ENCODE data around the gene EMC8. TPM values are rescaled to one million over a fixed set of nuclear protein-coding genes. Genes with fewer than 3 reads are reported as not detected.
"Not testable (repeated sequence)": the region's sequence is repeated elsewhere in the genome, so short reads cannot be mapped to it uniquely, and the experiment has no call there.

Gene EMC8
- total RNA-seq, 1 donor from 2014 or later, result 36.9 TPM

- DNase-seq (ENCODE audit: low read depth, low spot score), result no peak
These were observed 13.7 kb upstream of the EMC8 start for GRCh38 chr16:85812811-85813700.

DNA sequence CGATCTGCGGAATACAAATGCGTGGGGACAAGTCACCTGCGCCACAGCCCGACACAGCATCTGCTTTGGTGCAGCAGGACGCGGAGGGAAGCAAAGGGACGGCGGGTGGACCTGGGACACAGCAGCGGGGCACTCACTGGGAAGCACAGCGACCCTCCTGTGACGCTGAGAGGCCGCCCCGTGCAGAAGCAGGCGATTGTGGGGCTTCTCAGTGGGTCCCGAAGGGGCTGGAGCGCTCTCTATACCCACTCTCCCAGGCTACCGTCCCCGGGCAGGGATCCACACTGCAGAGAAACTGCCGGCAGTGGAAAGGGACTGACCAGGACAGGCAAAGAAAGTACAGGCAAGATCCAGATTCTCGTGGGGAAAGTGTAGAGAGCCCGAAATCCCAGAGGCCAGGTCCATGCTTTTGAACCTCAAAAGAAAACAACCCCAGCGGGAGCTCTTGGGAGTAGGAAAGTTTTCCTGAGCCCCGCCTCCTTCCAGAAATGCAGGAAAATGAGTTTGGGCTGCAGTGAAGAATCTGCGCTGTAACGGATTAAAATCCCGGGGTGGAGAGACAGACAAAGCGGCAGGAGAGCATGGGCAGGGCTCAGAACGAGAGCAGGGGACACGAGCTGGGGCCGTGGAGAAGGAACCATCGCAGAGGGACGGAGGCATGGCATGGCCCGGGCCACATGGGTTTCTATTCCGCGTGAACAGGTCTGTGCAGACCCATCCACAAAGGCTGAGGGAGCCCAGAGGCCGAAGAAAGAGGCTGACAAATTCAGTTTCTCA is 12.9 kb upstream of the EMC8 start:
- no peak for DNase-seq (ENCODE audit: low read depth, low spot score)

DNA sequence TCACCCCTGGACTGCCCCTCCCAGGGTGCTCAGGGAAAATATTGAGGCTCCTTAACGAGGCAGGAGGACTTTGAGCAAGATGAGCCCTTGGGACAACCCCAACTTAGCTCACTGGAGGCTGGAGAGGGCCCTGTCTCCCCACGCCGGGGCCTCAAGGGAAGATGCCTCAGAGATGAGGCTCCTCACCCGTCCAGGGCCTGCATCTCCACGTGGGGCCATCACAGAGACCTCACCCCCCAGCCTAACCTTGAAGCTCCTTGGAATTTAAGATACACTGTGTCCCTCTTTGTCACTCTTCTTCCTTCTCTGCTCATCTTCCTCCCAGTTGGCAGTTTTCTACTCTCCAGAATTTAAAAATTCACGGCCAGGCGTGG is 11.4 kb upstream of the EMC8 start:
- DNase-seq (ENCODE audit: low read depth, low spot score), result no peak

DNA sequence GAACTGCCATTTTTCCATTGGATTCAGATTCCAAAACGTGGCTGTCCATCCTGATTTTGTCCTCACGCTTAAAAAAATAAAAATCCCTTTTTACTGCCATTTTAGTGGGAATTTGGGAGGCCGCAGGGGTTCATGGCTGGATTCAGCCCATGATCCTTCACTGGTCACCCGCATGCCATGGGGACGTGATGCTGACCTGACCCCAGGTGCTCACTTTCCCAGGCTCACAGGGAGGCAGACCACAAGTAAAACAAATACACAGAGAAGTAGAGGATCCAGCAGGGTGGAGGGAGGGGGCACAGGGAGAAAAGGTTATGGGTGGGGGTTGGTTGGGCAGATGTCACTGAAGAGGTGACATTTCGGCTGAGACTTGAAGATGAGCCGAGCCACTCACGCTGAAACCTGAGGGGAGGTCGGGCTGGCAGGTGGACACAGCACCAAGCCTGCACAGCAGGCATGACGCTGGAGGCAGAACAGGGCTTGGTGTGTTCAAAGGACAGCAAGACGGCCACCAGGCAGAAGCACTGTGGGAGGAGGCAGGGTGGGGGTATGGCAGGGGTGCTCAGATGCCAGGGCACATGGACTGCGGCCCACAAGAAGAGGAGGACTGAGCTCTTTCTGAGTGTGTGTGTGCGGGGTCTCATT is 10.9 kb upstream of the EMC8 start:
- DNase-seq (ENCODE audit: low read depth, low spot score), result no peak

GRCh38 chr16:85809645-85810044 is 10.3 kb upstream of the EMC8 start:
- DNase-seq (ENCODE audit: low read depth, low spot score), result no peak

- DNase-seq (ENCODE audit: low read depth, low spot score), result no peak
These were observed 9.6 kb upstream of the EMC8 start for GRCh38 chr16:85808926-85809325.

- DNase-seq (ENCODE audit: low read depth, low spot score), result not testable (repeated sequence)
These were observed 8.8 kb upstream of the EMC8 start for GRCh38 chr16:85808104-85808503.

DNA sequence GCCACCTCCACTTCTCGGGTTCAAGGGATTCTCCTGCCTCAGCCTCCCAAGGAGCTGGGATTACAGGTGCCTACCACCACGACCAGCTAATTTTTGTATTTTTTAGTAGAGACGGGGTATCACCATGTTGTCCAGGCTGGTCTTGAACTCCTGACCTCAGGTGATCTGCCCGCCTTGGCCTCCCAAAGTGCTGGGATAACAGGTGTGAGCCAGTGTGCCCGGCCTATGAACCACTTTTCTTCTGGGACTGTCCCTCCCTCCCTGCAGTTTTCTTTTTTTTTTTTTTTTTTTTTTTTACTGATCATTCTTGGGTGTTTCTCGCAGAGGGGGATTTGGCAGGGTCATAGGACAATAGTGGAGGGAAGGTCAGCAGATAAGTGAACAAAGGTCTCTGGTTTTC is 8.0 kb upstream of the EMC8 start:
- not testable (repeated sequence) for DNase-seq (ENCODE audit: low read depth, low spot score)

DNA sequence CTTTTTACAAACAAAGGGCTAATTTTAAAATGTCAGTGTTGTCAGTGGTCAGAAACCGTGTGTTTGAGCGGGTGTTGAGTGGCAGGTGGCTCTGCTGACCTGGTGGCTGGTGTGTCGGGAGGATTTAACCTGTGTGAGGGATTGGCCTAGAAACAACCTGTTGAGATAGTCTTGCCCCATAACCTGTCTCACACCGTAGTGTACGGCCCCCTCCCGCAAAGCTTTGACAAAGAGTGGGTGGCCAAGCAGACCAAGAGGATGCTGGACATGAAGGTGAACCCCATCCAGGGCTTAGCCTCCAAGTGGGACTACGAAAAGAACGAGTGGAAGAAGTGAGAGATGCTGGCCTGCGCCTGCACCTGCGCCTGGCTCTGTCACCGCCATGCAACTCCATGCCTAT is 7.2 kb upstream of the EMC8 start:
- DNase-seq (ENCODE audit: low read depth, low spot score), result no peak

GRCh38 chr16:85805442-85806045 is 6.2 kb upstream of the EMC8 start:
- no peak for DNase-seq (ENCODE audit: low read depth, low spot score)

- DNase-seq (ENCODE audit: low read depth, low spot score), result no peak
These were observed 4.2 kb upstream of the EMC8 start for GRCh38 chr16:85803570-85803969.

DNA sequence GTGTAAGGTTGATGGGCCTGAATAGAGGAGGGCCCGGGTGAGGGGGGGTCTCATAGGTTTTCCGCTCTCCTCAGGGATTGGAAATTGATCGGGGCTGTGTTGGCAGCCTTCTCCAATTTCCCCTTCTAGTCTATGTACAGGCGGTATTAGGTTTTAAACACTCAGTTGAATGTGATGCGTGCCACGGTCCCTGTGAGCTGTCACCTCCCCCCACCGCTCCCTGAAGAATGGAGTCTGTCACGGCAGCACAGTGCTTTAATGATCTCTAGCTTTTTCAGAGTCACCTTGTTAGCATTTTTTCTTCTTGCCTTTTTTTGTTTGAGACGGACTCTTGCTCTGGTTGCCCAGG is 951 bp upstream of the EMC8 start:
- no peak for DNase-seq (ENCODE audit: low read depth, low spot score)

- DNase-seq (ENCODE audit: low read depth, low spot score), result no peak
These were observed 345 bp downstream of the EMC8 start for GRCh38 chr16:85798901-85799496.

DNA sequence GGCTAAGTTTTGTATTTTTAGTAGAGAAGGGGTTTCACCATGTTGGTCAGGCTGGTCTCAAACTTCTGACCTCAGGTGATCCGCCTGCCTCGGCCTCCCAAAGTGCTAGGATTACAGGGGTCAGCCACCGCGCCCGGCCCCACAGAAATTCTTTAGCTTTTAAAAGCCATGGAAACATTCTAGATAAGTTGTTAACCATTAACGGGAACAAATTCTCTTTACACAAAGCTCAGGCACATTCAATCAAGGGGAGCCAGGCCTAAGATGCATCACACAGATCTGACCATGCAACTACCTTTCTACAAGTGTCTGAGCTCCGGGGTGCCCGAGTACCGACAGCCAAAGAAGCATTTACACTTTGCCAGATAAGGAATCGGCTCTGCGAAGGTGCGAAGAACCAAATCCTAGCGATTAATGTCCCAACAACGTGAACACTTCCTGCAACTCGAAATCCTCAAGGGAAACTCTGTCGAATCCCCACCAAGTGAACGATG is 1.0 kb downstream of the EMC8 start:
- no peak for DNase-seq (ENCODE audit: low read depth, low spot score)

DNA sequence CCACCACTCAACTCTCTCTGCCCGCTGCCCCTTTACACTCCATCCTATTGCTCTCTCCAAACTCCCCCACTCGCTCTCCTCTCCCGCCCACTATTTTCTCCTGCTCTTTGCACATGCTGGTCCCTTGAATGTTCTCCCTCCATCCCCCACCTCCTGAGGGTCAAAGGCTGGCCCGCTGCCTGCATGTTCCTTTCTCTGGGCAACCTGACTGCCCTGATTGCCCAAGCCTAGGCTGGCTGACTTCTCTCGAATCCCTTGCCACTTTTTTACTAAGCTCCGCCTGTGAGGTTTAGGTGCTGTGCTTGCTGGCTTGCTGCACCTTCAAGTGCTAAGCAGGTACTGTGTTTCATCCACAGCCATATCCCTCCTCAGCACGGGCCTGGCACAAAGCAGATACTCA is 2.7 kb downstream of the EMC8 start:
- DNase-seq (ENCODE audit: low read depth, low spot score), result no peak

- no peak for DNase-seq (ENCODE audit: low read depth, low spot score)
These were observed 3.2 kb downstream of the EMC8 start for GRCh38 chr16:85796152-85796551.

GRCh38 chr16:85794696-85795095 is 4.6 kb downstream of the EMC8 start:
- no peak for DNase-seq (ENCODE audit: low read depth, low spot score)

DNA sequence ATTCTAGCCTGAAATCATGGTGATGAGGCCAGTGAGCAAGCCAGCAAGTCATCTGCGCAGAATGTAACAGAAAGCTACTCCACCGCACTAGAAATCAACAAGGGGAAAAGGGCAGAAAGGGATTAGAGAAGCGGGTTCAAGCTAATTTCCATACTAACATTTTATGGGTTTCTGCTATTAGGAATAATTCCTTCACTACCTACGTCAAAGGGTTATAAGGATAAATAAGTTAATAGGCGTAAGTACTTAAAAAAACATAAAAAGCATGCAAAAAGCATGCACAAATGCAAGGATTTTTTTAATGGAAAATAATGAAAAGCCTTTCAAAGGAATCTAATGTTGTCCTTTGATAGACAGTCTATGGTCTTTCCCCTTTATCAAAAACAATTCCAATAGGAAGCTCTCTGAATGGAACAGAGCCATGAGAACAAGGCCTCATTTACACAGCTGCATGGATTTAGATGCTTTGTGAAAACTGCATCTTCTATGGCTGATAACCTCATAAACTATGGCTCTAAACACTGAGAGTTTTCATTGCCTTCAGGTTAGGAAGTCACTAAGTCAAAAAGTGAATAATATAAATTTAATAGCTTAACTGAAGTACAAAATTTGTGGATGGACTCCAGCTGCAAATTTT is 5.6 kb downstream of the EMC8 start:
- no peak for DNase-seq (ENCODE audit: low read depth, low spot score)

DNA sequence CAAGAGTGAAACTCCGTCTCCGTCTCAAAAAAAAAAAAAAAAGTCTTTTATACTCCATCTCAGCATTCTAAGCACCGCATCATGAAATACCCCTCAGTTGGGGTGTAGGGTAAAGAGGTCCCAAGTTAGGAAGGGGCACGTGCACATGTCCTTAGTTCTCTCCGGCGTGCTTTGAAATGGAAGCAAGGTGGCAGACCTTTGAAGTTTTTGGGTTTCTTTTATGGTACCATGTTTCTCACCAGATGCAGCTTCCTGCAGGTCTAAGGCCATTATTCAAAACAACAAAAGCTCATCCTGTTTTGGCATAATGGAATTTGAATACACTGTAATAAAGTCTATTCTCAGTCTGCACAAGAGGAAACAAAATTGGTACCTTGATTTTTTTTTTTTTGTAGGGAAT is 9.6 kb downstream of the EMC8 start:
- no peak for DNase-seq (ENCODE audit: low read depth, low spot score)

DNA sequence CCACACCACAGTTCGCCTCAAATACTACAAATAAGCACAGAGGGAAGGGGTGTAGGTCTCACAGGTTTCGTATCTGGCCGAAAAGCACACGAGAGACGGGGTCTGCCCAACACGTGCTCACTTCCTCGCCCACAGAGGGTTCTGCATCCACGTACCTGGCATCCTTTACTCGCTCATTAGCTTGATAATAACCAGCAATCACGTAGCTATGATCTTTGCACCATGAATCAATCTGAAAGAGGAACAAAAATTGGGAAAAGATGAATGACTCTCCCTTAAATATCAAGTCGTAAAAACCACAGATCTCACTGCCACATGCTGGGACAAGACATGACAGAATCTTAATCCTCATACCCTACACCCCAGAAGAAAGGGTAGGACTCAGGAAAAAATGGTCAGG is 10.5 kb downstream of the EMC8 start:
- DNase-seq (ENCODE audit: low read depth, low spot score), result no peak

- DNase-seq (ENCODE audit: low read depth, low spot score), result no peak
These were observed 13.4 kb downstream of the EMC8 start for GRCh38 chr16:85785927-85786326.

Measured in pulmonary artery endothelial cell (primary cell).